Psoas muscle (tissue), 8 donors: ENCODE data around the gene COL15A1. TPM values are rescaled to one million over a fixed set of nuclear protein-coding genes. Genes with fewer than 3 reads are reported as not detected.

Source experiments
- ATAC-seq, 4 donors: fragments of 200-7000 bp; cut with Tn5 transposase; one replicate each; pipeline ENCODE4 v1.9.1; 2020; ENCODE audit warnings: moderate library complexity in 3 of 4, mild to moderate bottlenecking in 2 of 4
- DNase-seq, 2 donors: peaks; one replicate each; pipeline ENCODE4 v3.0.0-alpha.2; 2020
- H3K27ac ChIP-seq: fragments of 200-600 bp; one replicate; pipeline ENCODE4 v1.8.0; 2022
- H3K27me3 ChIP-seq, 3 donors: fragments of 200-600 bp in 1 of 3; one replicate each; pipeline versions ENCODE4 v1.6.1 to v1.8.0; 2013 to 2022; ENCODE audit warnings: low read length in 2 of 3, mild to moderate bottlenecking in 2 of 3, moderate library complexity in 1 of 3; ENCODE audit not compliant: insufficient read depth in 3 of 3
- H3K36me3 ChIP-seq, 2 donors: fragments of 200-600 bp in 1 of 2; one replicate each; pipeline versions ENCODE4 v1.6.1 to v1.8.0; 2013 to 2022; ENCODE audit warnings: low read depth in 1 of 2, mild to moderate bottlenecking in 1 of 2, moderate library complexity in 1 of 2; ENCODE audit not compliant: insufficient read depth in 1 of 2
- H3K4me1 ChIP-seq: fragments of 200-600 bp; one replicate; pipeline ENCODE4 v1.8.0; 2022
- H3K4me3 ChIP-seq: fragments of 200-600 bp; one replicate; pipeline ENCODE4 v1.8.0; 2022; ENCODE audit warnings: mild to moderate bottlenecking
- H3K9me3 ChIP-seq: fragments of 200-600 bp; one replicate; pipeline ENCODE4 v1.8.0; 2022
- WGBS, 3 donors: extraction: QIAGEN DNeasy Blood & Tissue Kit; methylation state at CpG; one replicate each; pipeline versions ENCODE4 v1.1.6 to v1.1.7; 2013; 5-methylcytosine and 5-hydroxymethylcytosine counted together
- intact Hi-C, 2 donors: fragments of 100-400 bp; cut with DNase I; formaldehyde crosslinking; loops; one replicate each; pipeline versions ENCODE4 v1.11.0 to v1.14.2; 2022
- polyA plus RNA-seq, 3 donors: library from polyadenylated mRNA; stranded (reverse); fragments of 200-250 nt; gene quantifications; one replicate each; pipeline ENCODE4 v1.2.3, GENCODE V29; 2013
- total RNA-seq, 4 donors: library from RNA; stranded (reverse); fragmentation: NEBNext Ultra II Directional in 2 of 4; extraction: Animal tissue kit (Norgen Biotek cat#: 25700) in 2 of 4; gene quantifications; one replicate each; pipeline versions ENCODE4 v1.2.1 to v1.2.4, GENCODE V29; 2021 to 2023
- TF ChIP-seq, protein P1 (sequence below): fragments of 200-600 bp; IDR thresholded peaks from one replicate; pipeline ENCODE4 v1.8.0; 2022; ENCODE audit warnings: antibody characterized with exemption
- donor health status: healthy with polysubstance abuse.
- donor health status: DM: no; HTN: no; CAD: no; lungs with moderate emphysema.
- donor health status: Bipolar disorder and iron deficiency.
- donor health status: healthy.
- donor health status: DM: yes; HTN: yes; CAD: no.
- donor health status: DM: no; HTN: no; CAD: no.
- donor health status: DM: no; HTN: no; CAD: no.
- donor health status: DM: yes; HTN: yes; CAD: no.

Gene COL15A1
- total and polyA plus RNA-seq, 7 donors = 2.9 to 34.7 (median 7.5) TPM

DNA sequence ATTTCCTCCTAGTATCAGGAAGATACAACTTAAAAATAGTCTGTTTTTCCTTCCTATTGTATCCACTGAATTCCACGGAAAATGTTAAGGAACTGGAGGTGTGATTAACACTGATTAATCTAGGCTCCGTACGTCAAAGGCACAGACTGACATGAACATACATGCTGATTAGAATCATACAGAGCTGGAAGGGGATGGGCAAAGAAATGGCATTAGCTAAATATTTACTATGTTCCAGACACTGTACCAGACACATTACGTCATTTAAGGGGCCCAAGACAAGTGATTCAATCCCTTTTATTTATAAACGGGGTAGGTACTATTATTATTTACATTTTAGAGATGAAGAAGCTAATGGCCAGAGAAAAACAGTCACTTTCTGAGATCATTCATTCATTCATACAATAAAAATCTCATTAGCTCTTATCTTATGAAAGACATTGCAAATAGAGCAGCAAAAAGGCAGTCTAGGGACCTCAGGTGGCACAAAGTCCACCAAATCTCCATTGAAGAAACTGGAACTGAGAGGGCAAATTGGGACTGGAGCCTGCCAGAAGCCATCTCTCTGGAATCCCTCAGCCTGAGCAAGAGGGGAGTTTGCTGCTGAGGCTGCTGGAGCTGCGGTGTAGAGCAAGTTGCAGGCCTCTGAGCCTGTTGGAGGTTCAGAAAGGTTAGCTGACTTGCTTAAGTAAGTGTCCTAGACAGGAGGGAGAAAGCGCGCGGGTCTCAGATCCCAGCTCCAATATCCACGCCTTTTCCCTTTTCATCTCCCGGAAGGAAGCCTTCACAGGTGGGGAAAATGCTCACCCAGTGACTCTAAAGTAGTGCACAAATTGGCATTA is 159.6 kb downstream of the COL15A1 start:
- TF ChIP-seq, protein P1, sequence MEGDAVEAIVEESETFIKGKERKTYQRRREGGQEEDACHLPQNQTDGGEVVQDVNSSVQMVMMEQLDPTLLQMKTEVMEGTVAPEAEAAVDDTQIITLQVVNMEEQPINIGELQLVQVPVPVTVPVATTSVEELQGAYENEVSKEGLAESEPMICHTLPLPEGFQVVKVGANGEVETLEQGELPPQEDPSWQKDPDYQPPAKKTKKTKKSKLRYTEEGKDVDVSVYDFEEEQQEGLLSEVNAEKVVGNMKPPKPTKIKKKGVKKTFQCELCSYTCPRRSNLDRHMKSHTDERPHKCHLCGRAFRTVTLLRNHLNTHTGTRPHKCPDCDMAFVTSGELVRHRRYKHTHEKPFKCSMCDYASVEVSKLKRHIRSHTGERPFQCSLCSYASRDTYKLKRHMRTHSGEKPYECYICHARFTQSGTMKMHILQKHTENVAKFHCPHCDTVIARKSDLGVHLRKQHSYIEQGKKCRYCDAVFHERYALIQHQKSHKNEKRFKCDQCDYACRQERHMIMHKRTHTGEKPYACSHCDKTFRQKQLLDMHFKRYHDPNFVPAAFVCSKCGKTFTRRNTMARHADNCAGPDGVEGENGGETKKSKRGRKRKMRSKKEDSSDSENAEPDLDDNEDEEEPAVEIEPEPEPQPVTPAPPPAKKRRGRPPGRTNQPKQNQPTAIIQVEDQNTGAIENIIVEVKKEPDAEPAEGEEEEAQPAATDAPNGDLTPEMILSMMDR = no peak
- DNase-seq = no peak
- peaks cover 22% of the 10 kb centered on the region for H3K4me1 ChIP-seq
- intact Hi-C loops = no loop called here
- no peaks in the 10 kb centered on the region for H3K9me3 ChIP-seq
- H3K27me3 ChIP-seq = no peaks in the 10 kb centered on the region
- ATAC-seq = no peak
- peak overlapping the region; percentile 86 for H3K4me3 ChIP-seq
- no peaks in the 10 kb centered on the region for H3K36me3 ChIP-seq
- 72 to 82% (median 77%) methylated on average over 11 of the region's 11 CpGs for WGBS, 3 donors
- H3K27ac ChIP-seq = peak overlapping the region; percentile 86

DNA sequence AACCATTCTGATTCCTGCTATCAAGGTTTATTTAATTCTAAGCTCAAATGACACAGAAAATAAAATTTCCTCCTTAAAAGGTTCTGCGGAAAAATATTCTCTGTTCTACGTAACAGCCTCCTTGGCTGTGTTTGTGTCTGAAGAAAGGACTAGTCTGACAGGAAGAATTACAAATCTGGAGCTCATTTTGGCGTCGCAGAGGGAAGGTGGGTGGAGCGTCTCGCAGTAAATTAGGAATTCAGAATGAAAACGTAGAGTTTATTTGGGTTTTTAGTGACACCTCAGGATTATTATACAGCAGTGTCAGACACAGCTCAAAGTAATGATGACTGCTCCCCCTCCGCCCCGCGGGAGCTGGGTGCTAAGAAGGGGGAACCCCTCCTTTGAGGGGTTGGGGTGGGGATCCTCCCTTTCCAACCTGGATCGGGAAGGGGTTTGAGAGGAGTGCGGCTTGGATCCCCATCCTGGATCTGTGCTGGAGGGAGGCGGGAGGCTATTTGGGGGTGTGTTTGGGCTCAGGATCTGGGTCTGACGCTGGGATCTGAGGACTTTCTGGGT is 160.3 kb downstream of the COL15A1 start:
- TF ChIP-seq, protein P1 = no peak
- DNase-seq (peak in 1 of 2 donors; percentile 60), ATAC-seq (peak in 1 of 4 donors; percentile 2)
- H3K36me3 ChIP-seq = no peaks in the 10 kb centered on the region
- no peaks in the 10 kb centered on the region for H3K27me3 ChIP-seq
- H3K4me1 ChIP-seq = peaks cover 29% of the 10 kb centered on the region
- peak overlapping the region; percentile 86 for H3K4me3 ChIP-seq
- intact Hi-C loops = no loop called here
- WGBS, 3 donors = 12 to 17% (median 12%) methylated on average over 14 of the region's 14 CpGs
- peak overlapping the region; percentile 86 for H3K27ac ChIP-seq
- H3K9me3 ChIP-seq = no peaks in the 10 kb centered on the region

DNA sequence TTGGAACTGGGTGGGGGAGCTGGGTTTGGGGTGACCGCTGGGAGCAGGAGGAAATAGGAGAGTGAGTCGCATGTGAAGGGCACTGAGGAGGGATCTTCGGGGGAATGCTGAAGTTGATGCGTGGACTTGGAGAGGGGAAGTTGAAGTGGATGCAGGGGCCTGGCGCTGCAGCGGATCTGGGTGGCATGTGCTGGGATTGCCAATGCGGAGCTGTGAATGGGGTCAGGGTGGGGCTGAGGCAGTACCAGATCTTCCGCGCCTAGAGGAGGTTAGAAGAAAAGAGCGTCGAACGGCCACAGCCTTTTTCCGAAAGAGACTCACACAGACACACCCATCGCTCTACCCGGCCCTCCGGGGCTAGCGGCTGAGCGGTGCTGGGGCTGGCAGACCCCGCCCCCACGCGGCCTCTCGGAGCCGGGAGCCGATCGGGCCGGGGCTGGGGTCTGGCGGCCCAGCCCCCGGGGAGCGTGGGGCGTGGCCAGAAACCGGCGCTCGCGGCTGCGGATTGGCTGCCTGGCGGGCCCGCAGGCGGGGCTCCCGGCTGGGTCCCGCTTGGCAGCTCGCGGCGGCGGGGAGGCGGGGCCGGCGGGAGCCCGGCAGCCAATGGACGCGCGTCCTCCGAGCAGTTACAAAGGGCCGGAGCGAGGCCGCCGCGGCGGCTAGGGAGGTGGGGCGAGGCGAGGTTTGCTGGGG is 160.9 kb downstream of the COL15A1 start, which contains the start of gene TGFBR1:
Gene TGFBR1, plus strand, starts transcription at position 655 of the 693 bp plus-strand sequence. CDS start 93 bp downstream, outside the sequence.
- peaks cover 36% of the 10 kb centered on the region for H3K4me1 ChIP-seq
- intact Hi-C loops = no loop called here
- ATAC-seq (peak; percentile 94 to 96 (median 94)), DNase-seq (peak; percentile 95 to 97)
- H3K4me3 ChIP-seq = peak within 1 kb of the TSS; percentile 86
- no peaks in the 10 kb centered on the region for H3K9me3 ChIP-seq
- WGBS, 3 donors = 0 to 1% (median 0%) methylated on average over 46 to 60 of the region's 60 CpGs
- no peaks in the 10 kb centered on the region for H3K36me3 ChIP-seq
- TF ChIP-seq, protein P1 = peak; percentile 11
- H3K27me3 ChIP-seq = no peaks in the 10 kb centered on the region
- H3K27ac ChIP-seq = peak within 1 kb of the TSS; percentile 86

DNA sequence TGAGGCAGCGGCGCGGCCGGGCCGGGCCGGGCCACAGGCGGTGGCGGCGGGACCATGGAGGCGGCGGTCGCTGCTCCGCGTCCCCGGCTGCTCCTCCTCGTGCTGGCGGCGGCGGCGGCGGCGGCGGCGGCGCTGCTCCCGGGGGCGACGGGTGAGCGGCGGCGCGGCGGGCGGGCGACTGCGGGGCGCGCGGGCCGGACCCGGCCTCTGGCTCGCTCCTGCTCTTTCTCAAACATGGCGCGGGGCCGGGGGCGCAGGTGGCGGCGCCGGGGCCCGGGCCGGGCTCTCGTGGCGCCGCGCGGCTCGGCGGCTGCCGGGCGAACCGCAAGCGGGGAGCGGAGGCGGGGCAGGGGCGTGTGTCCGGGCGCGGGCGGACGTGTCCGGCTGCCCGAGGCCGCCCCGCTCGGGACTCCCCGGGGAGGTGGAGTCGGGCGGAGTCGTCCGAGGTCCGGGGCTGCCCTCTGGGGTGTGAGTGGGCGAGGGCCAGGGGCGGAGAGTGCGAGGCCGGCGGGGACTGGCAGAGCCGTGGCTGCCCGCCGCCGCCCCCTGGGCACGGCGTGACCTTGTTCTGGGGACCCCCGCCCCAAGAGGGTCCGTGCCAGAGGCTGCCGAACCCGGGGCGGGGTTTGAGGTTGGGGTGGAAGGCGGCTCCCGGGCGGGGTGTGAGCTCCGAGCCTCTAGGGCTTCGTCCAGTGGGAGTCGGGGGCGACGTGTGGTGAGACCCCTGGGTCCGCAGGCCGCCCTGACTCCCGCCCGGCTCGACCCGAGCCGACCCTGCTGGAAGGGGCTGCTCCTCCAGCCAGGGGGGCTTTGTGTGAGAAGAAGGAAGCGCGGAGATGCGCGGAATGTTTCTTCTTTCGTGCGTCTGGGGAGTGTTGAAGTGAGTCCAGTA is 161.7 kb downstream of the COL15A1 start:
- Histone ChIP-seq H3K4me3 (peak overlapping the region; percentile 86), H3K27me3 (no peaks in the 10 kb centered on the region), H3K36me3 (no peaks in the 10 kb centered on the region), H3K9me3 (no peaks in the 10 kb centered on the region), H3K4me1 (peaks cover 44% of the 10 kb centered on the region), H3K27ac (peak overlapping the region; percentile 86)
- intact Hi-C loops = no loop called here
- WGBS, 3 donors = 0 to 1% (median 1%) methylated on average over 39 to 118 of the region's 118 CpGs
- TF ChIP-seq, protein P1 = no peak
- peak; percentile 85 to 90 for DNase-seq
- ATAC-seq = peak; percentile 67 to 74 (median 72)
